MM.1S (cell line): ENCODE measurements around the gene KDM6A.

ENCODE experiments used
- CTCF ChIP-seq: fragments of 300-600 bp; sonication (generic); IDR thresholded peaks from 2 replicates; pipeline ENCODE4 v1.5.1; 2016; ENCODE audit warnings: antibody characterized with exemption, low read length, mixed read lengths
- EZH2 ChIP-seq: fragments of 300-600 bp; sonication (generic); optimal IDR thresholded peaks from 2 replicates; pipeline ENCODE3; 2017; ENCODE audit warnings: low read depth, mild to moderate bottlenecking, antibody characterized with exemption, low read length, mixed read lengths
- EZH2phosphoT487 ChIP-seq: fragments of 300-600 bp; sonication (generic); IDR thresholded peaks from 2 replicates; pipeline ENCODE4 v1.6.1; 2018; ENCODE audit warnings: antibody characterized with exemption, low read length

DNA sequence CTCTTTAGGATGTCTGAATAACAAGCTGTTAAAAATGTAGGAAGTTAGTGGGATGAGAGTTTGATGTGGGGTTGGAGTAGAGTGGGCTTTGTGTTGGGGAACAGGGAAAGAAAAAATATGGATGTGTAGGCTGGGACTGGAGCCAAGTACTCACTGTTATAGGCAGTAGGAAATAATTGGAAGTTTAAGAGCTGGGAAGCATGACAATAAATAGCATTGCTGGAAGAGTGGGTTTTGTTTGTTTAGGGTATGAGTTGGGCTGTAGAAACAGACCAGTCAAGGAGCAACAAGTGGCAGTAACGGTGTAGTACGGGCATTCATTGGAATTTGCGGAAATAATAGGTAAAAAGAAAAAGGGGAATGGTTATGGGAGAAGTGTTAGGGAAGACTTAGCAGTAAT is 81.6 kb downstream of the KDM6A start:
- TF ChIP-seq CTCF, result no peak
- no peak for TF ChIP-seq EZH2phosphoT487
- no peak for TF ChIP-seq EZH2
